SK-N-MC (cell line): ENCODE measurements around the gene ZNF611.
"Not testable (repeated sequence)": the region's sequence is repeated elsewhere in the genome, so short reads cannot be mapped to it uniquely, and the experiment has no call there.

Experiments
- EZH2 ChIP-seq: fragments of 200-600 bp; sonication (generic); IDR thresholded peaks from one replicate; pipeline ENCODE4 v1.6.1; 2017; ENCODE audit warnings: antibody characterized with exemption
- FOXP2 ChIP-seq: optimal IDR thresholded peaks from 2 replicates; pipeline ENCODE3; 2011; ENCODE audit warnings: mild to moderate bottlenecking, moderate library complexity; ENCODE audit not compliant: insufficient read depth; ENCODE audit errors: extremely low read length, control extremely low read depth
- POLR2AphosphoS5 ChIP-seq: IDR thresholded peaks from 2 replicates; pipeline ENCODE4 v1.6.1; 2012; ENCODE audit warnings: mild to moderate bottlenecking, low read depth, low read length, borderline replicate concordance

GRCh38 chr19:52705615-52706014 is 29.2 kb downstream of the ZNF611 start:
- not testable (repeated sequence) for TF ChIP-seq POLR2AphosphoS5, EZH2, FOXP2
